Measurements from ENCODE around the gene ANGEL2.

DNA sequence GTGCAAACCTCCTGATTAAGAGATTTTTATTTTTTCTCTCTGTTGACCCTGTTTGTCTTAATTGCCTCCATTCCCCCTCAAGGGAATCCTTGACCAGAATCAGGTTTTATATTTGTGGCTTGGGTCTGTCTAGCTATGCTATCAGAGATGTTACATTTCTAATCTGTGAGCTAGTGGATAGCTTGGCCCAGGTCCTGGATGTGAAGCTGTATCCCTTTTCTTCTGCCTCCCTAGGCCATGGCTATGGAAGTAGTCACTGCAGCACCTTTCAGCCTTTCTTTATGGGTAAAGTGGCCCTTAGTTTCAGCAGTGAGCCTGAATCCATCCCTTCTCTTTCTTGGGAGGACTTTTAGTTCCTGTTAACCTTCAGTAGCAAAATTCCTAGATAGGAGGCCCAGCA lies 17.0 kb upstream of the ANGEL2 start:
- TF ChIP-seq, protein P1, sequence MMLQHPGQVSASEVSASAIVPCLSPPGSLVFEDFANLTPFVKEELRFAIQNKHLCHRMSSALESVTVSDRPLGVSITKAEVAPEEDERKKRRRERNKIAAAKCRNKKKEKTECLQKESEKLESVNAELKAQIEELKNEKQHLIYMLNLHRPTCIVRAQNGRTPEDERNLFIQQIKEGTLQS (CRISPR knock-in tag; IDR thresholded peaks at IDR 0.05), result no peak
- TF ChIP-seq ZSCAN30 (CRISPR knock-in tag; IDR thresholded peaks at IDR 0.05), result no peak
- no peak for TF ChIP-seq ZNF782 (CRISPR knock-in tag; IDR thresholded peaks at IDR 0.05; ENCODE audit: borderline replicate concordance)
- TF ChIP-seq ELF3 (CRISPR knock-in tag; IDR thresholded peaks at IDR 0.05), result no peak
- TF ChIP-seq, protein P2, sequence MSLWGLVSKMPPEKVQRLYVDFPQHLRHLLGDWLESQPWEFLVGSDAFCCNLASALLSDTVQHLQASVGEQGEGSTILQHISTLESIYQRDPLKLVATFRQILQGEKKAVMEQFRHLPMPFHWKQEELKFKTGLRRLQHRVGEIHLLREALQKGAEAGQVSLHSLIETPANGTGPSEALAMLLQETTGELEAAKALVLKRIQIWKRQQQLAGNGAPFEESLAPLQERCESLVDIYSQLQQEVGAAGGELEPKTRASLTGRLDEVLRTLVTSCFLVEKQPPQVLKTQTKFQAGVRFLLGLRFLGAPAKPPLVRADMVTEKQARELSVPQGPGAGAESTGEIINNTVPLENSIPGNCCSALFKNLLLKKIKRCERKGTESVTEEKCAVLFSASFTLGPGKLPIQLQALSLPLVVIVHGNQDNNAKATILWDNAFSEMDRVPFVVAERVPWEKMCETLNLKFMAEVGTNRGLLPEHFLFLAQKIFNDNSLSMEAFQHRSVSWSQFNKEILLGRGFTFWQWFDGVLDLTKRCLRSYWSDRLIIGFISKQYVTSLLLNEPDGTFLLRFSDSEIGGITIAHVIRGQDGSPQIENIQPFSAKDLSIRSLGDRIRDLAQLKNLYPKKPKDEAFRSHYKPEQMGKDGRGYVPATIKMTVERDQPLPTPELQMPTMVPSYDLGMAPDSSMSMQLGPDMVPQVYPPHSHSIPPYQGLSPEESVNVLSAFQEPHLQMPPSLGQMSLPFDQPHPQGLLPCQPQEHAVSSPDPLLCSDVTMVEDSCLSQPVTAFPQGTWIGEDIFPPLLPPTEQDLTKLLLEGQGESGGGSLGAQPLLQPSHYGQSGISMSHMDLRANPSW (CRISPR knock-in tag; IDR thresholded peaks at IDR 0.05; ENCODE audit: borderline replicate concordance), result no peak
- TF ChIP-seq MYNN (CRISPR knock-in tag; IDR thresholded peaks at IDR 0.05; ENCODE audit: low read depth), result no peak
- TF ChIP-seq NR2F1 (CRISPR knock-in tag; IDR thresholded peaks at IDR 0.05), result no peak
- TF ChIP-seq, protein P3, sequence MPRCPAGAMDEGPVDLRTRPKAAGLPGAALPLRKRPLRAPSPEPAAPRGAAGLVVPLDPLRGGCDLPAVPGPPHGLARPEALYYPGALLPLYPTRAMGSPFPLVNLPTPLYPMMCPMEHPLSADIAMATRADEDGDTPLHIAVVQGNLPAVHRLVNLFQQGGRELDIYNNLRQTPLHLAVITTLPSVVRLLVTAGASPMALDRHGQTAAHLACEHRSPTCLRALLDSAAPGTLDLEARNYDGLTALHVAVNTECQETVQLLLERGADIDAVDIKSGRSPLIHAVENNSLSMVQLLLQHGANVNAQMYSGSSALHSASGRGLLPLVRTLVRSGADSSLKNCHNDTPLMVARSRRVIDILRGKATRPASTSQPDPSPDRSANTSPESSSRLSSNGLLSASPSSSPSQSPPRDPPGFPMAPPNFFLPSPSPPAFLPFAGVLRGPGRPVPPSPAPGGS (CRISPR knock-in tag; IDR thresholded peaks at IDR 0.05), result no peak
- TF ChIP-seq, protein P4, sequence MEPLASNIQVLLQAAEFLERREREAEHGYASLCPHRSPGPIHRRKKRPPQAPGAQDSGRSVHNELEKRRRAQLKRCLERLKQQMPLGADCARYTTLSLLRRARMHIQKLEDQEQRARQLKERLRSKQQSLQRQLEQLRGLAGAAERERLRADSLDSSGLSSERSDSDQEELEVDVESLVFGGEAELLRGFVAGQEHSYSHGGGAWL (CRISPR knock-in tag; IDR thresholded peaks at IDR 0.05), result no peak
- TF ChIP-seq ETV5 (CRISPR knock-in tag; IDR thresholded peaks at IDR 0.05; ENCODE audit: borderline replicate concordance), result no peak
- TF ChIP-seq, protein P5, sequence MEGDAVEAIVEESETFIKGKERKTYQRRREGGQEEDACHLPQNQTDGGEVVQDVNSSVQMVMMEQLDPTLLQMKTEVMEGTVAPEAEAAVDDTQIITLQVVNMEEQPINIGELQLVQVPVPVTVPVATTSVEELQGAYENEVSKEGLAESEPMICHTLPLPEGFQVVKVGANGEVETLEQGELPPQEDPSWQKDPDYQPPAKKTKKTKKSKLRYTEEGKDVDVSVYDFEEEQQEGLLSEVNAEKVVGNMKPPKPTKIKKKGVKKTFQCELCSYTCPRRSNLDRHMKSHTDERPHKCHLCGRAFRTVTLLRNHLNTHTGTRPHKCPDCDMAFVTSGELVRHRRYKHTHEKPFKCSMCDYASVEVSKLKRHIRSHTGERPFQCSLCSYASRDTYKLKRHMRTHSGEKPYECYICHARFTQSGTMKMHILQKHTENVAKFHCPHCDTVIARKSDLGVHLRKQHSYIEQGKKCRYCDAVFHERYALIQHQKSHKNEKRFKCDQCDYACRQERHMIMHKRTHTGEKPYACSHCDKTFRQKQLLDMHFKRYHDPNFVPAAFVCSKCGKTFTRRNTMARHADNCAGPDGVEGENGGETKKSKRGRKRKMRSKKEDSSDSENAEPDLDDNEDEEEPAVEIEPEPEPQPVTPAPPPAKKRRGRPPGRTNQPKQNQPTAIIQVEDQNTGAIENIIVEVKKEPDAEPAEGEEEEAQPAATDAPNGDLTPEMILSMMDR (CRISPR knock-in tag; IDR thresholded peaks at IDR 0.05), result no peak

Measured in HepG2 (cell line).